ENCODE results near the gene MRPS12.
"Not testable (repeated sequence)": the region's sequence is repeated elsewhere in the genome, so short reads cannot be mapped to it uniquely, and the experiment has no call there.

MRPS12 gene

GRCh38 chr19:38930776-38931520 is at the start of gene MRPS12:
MRPS12 (plus strand) TSS chr19:38930944; CDS start chr19:38931295, 351 bp downstream.
- DNase-seq (ENCODE audit: low read depth, low spot score) = peak; percentile 95

- no peak for DNase-seq (ENCODE audit: low read depth, low spot score)
Measured at GRCh38 chr19:38883286-38883685, 47.5 kb upstream of the MRPS12 start.

GRCh38 chr19:38884691-38885090 is 46.1 kb upstream of the MRPS12 start:
- DNase-seq (ENCODE audit: low read depth, low spot score) = not testable (repeated sequence)

- no peak for DNase-seq (ENCODE audit: low read depth, low spot score)
Measured at GRCh38 chr19:38888876-38889275, 41.9 kb upstream of the MRPS12 start.

- no peak for DNase-seq (ENCODE audit: low read depth, low spot score)
Measured at GRCh38 chr19:38889803-38890202, 40.9 kb upstream of the MRPS12 start.

- DNase-seq (ENCODE audit: low read depth, low spot score) = no peak
Measured at GRCh38 chr19:38890686-38891085, 40.1 kb upstream of the MRPS12 start.

GRCh38 chr19:38891771-38892170 is 39.0 kb upstream of the MRPS12 start:
- no peak for DNase-seq (ENCODE audit: low read depth, low spot score)

- no peak for DNase-seq (ENCODE audit: low read depth, low spot score)
Measured at GRCh38 chr19:38892841-38893240, 37.9 kb upstream of the MRPS12 start.

- no peak for DNase-seq (ENCODE audit: low read depth, low spot score)
Measured at GRCh38 chr19:38893341-38893771, 37.4 kb upstream of the MRPS12 start.

GRCh38 chr19:38894968-38895367 is 35.8 kb upstream of the MRPS12 start:
- no peak for DNase-seq (ENCODE audit: low read depth, low spot score)

GRCh38 chr19:38898788-38899446 is 31.8 kb upstream of the MRPS12 start:
- DNase-seq (ENCODE audit: low read depth, low spot score) = no peak

GRCh38 chr19:38899447-38900201 is 31.1 kb upstream of the MRPS12 start, which contains the start of the genes NFKBIB and SIRT2:
NFKBIB (plus strand) TSS chr19:38899969; CDS start chr19:38900033, 64 bp downstream.
SIRT2 (minus strand) TSS chr19:38899618; CDS start chr19:38899521, 97 bp downstream.
- peak; percentile 98 for DNase-seq (ENCODE audit: low read depth, low spot score)

GRCh38 chr19:38900202-38900629 is 30.5 kb upstream of the MRPS12 start:
- DNase-seq (ENCODE audit: low read depth, low spot score) = no peak

GRCh38 chr19:38900743-38901190 is 30.0 kb upstream of the MRPS12 start:
- no peak for DNase-seq (ENCODE audit: low read depth, low spot score)

GRCh38 chr19:38901683-38902082 is 29.1 kb upstream of the MRPS12 start:
- DNase-seq (ENCODE audit: low read depth, low spot score) = no peak

- no peak for DNase-seq (ENCODE audit: low read depth, low spot score)
Measured at GRCh38 chr19:38904581-38905539, 25.9 kb upstream of the MRPS12 start.

- no peak for DNase-seq (ENCODE audit: low read depth, low spot score)
Measured at GRCh38 chr19:38905620-38906019, 25.1 kb upstream of the MRPS12 start.

GRCh38 chr19:38907227-38907626 is 23.5 kb upstream of the MRPS12 start:
- DNase-seq (ENCODE audit: low read depth, low spot score) = no peak

- DNase-seq (ENCODE audit: low read depth, low spot score) = no peak
Measured at GRCh38 chr19:38907670-38908069, 23.1 kb upstream of the MRPS12 start.

- DNase-seq (ENCODE audit: low read depth, low spot score) = no peak
Measured at GRCh38 chr19:38908911-38909310, 21.8 kb upstream of the MRPS12 start.

- DNase-seq (ENCODE audit: low read depth, low spot score) = no peak
Measured at GRCh38 chr19:38910488-38910887, 20.3 kb upstream of the MRPS12 start.
